HL-60 (cell line): ENCODE measurements around the gene C19orf81.

Experiments used
- DNase-seq, 2 experiments: peaks; one replicate each; pipeline ENCODE4 v3.0.0-alpha.2; 2010 to 2020; ENCODE audit warnings: low read depth in 1 of 2, low spot score in 1 of 2
- H3K27ac ChIP-seq: fragments of 250-450 bp; sonication (Bioruptor Pico); replicated peaks from 2 replicates; pipeline ENCODE4 v1.5.1; 2020; ENCODE audit warnings: mild to moderate bottlenecking, moderate library complexity
- H3K27me3 ChIP-seq: fragments of 250-450 bp; sonication (Bioruptor Pico); 2 replicates; pipeline ENCODE4 v1.5.1; 2021; ENCODE audit warnings: mild to moderate bottlenecking, moderate library complexity; ENCODE audit not compliant: insufficient read depth, poor library complexity, severe bottlenecking
- H3K4me3 ChIP-seq: replicated peaks from 2 replicates; pipeline ENCODE4 v1.5.1; 2011; ENCODE audit warnings: mild to moderate bottlenecking, control low read depth, low read length; ENCODE audit not compliant: insufficient read depth
- CTCF ChIP-seq: IDR thresholded peaks from one replicate; pipeline ENCODE4 v1.5.1; 2011; ENCODE audit warnings: low read length, control low read depth, inconsistent platforms; ENCODE audit not compliant: insufficient read depth
- GABPA ChIP-seq: IDR thresholded peaks from 2 replicates; pipeline ENCODE4 v1.6.1; 2012; ENCODE audit warnings: low read depth
- POLR2AphosphoS5 ChIP-seq: IDR thresholded peaks from 2 replicates; pipeline ENCODE4 v1.6.1; 2012; ENCODE audit warnings: low read depth
- SPI1 ChIP-seq: IDR thresholded peaks from 2 replicates; pipeline ENCODE4 v1.6.1; 2012; ENCODE audit warnings: low read depth, mild to moderate bottlenecking, borderline replicate concordance
- TF ChIP-seq, protein P1 (sequence below): IDR thresholded peaks from 2 replicates; pipeline ENCODE4 v1.6.1; 2012; ENCODE audit warnings: low read depth; ENCODE audit not compliant: insufficient replicate concordance

Gene C19orf81

DNA sequence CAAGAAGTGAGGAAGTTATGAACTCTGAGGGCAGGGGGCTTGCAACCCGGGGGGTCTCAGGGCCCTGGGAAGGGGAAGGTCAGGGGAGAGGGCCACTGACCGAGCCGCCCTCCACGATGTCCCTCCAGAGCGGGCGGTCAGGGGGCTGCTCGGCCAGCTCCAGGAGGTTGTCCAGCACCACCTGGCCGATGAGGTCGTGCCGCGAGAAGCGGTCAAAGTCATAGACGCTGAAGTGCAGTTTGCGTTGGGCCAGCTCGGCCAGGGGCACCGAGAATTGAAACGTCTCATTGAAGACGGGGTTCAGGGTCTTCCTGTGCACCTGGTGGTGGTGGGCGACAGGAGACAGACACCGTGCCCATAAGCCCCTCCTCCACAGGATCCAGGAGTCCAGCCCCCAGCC lies 20.1 kb upstream of the C19orf81 start:
- Histone ChIP-seq H3K27ac (no peak overlapping the region), H3K27me3 (no peaks in the 10 kb centered on the region), H3K4me3 (no peak overlapping the region)
- DNase-seq: no peak
- TF ChIP-seq CTCF (no peak), SPI1 (no peak), GABPA (no peak), POLR2AphosphoS5 (no peak)
- TF ChIP-seq, protein P1, sequence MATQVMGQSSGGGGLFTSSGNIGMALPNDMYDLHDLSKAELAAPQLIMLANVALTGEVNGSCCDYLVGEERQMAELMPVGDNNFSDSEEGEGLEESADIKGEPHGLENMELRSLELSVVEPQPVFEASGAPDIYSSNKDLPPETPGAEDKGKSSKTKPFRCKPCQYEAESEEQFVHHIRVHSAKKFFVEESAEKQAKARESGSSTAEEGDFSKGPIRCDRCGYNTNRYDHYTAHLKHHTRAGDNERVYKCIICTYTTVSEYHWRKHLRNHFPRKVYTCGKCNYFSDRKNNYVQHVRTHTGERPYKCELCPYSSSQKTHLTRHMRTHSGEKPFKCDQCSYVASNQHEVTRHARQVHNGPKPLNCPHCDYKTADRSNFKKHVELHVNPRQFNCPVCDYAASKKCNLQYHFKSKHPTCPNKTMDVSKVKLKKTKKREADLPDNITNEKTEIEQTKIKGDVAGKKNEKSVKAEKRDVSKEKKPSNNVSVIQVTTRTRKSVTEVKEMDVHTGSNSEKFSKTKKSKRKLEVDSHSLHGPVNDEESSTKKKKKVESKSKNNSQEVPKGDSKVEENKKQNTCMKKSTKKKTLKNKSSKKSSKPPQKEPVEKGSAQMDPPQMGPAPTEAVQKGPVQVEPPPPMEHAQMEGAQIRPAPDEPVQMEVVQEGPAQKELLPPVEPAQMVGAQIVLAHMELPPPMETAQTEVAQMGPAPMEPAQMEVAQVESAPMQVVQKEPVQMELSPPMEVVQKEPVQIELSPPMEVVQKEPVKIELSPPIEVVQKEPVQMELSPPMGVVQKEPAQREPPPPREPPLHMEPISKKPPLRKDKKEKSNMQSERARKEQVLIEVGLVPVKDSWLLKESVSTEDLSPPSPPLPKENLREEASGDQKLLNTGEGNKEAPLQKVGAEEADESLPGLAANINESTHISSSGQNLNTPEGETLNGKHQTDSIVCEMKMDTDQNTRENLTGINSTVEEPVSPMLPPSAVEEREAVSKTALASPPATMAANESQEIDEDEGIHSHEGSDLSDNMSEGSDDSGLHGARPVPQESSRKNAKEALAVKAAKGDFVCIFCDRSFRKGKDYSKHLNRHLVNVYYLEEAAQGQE: no peak

DNA sequence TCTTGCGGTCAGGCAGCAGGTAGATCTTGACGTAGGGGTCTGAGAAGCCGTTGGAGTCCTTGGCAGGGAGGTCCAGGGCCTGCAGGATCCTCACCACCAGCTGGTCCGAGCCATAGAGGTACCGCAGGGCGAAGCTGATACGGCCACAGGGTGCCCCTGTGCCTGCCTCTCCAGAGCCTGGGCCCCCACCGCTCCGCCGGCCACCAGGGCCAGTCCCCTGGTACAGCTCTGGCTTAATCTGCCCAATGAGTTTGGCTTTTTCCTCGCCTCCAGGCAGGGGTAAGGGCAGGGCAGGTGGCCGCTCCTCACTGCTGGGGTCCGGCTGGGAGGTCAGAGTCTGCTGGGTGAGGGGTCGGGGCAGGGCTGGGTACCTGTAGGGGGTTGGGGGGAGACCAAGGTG lies 19.4 kb upstream of the C19orf81 start:
- H3K27ac ChIP-seq: no peak overlapping the region
- TF ChIP-seq SPI1: no peak
- no peak overlapping the region for H3K4me3 ChIP-seq
- H3K27me3 ChIP-seq: no peaks in the 10 kb centered on the region
- DNase-seq: no peak

GRCh38 chr19:50632151-50632835 lies 17.0 kb upstream of the C19orf81 start:
- H3K27ac ChIP-seq: no peak overlapping the region
- H3K4me3 ChIP-seq: no peak overlapping the region
- TF ChIP-seq, protein P1: no peak
- TF ChIP-seq CTCF (no peak), POLR2AphosphoS5 (no peak), SPI1 (no peak)
- no peak for DNase-seq
- no peaks in the 10 kb centered on the region for H3K27me3 ChIP-seq

GRCh38 chr19:50633359-50633758 lies 15.9 kb upstream of the C19orf81 start:
- H3K4me3 ChIP-seq: no peak overlapping the region
- DNase-seq: no peak
- H3K27ac ChIP-seq: no peak overlapping the region
- peaks cover 4% of the 10 kb centered on the region for H3K27me3 ChIP-seq
- TF ChIP-seq POLR2AphosphoS5: no peak
- no peak for TF ChIP-seq GABPA
- TF ChIP-seq SPI1: no peak
- no peak for TF ChIP-seq CTCF
- TF ChIP-seq, protein P1: no peak
